Prostate gland (tissue), 2 donors: ENCODE results near the gene AKAP9. TPM values are rescaled to one million over a fixed set of nuclear protein-coding genes. Genes with fewer than 3 reads are reported as not detected.

Source experiments
- DNase-seq: peaks from one replicate; pipeline ENCODE4 v3.0.0-alpha.2; 2019; ENCODE audit warnings: low spot score
- H3K27ac ChIP-seq, 2 donors: fragments of 200-600 bp; sonication (generic); 2 replicates each; pipeline ENCODE4 v1.5.1; 2017 to 2019
- H3K27me3 ChIP-seq: fragments of 200-600 bp; sonication (generic); replicated peaks from 2 replicates; pipeline ENCODE4 v1.5.1; 2019; ENCODE audit not compliant: insufficient read depth
- H3K36me3 ChIP-seq, 2 donors: fragments of 200-600 bp; sonication (generic); 1 replicate in 1 of 2; 2 replicates in 1 of 2; pipeline versions ENCODE4 v1.5.1 to v1.8.1; 2017 to 2019
- H3K4me1 ChIP-seq: fragments of 200-600 bp; sonication (generic); replicated peaks from 2 replicates; pipeline ENCODE4 v1.5.1; 2019
- H3K4me3 ChIP-seq, 2 donors: fragments of 200-600 bp; sonication (generic); 2 replicates each; pipeline ENCODE4 v1.5.1; 2017 to 2019
- H3K9me3 ChIP-seq: fragments of 200-600 bp; sonication (generic); 2 replicates; pipeline ENCODE4 v1.5.1; 2017
- CTCF ChIP-seq, 4 experiments: fragments of 200-600 bp in 2 of 4; fragments of 450-650 bp in 2 of 4; sonication (generic) in 2 of 4; IDR thresholded peaks; 1 replicate in 3 of 4; 2 replicates in 1 of 4; pipeline ENCODE4 v1.5.1; 2016 to 2019; ENCODE audit warnings: antibody characterized with exemption in 4 of 4, mild to moderate bottlenecking in 2 of 4, moderate library complexity in 2 of 4
- POLR2A ChIP-seq: fragments of 450-650 bp; IDR thresholded peaks from one replicate; pipeline ENCODE4 v1.6.1; 2016; ENCODE audit warnings: antibody characterized with exemption, mild to moderate bottlenecking
- POLR2AphosphoS5 ChIP-seq: sonication (generic); formaldehyde crosslinking; IDR thresholded peaks from one replicate; pipeline ENCODE4 v1.6.1; 2017; ENCODE audit warnings: antibody characterized with exemption
- WGBS: methylation state at CpG from one replicate; pipeline ENCODE4 v1.1.5; 2018; 5-methylcytosine and 5-hydroxymethylcytosine counted together
- intact Hi-C: fragments of 100-400 bp; cut with DNase I; formaldehyde crosslinking; loops from one replicate; pipeline ENCODE4 v1.14.2; 2022
- total RNA-seq, 2 donors: library from RNA; depleted of rRNA; stranded (reverse); fragments of >200 nt; gene quantifications; one replicate each; pipeline ENCODE4 v1.1.0, GENCODE V29; 2016

The AKAP9 gene
- total RNA-seq, 2 donors from 2014 or later, result 61.8 to 80.1 TPM

GRCh38 chr7:92058040-92058439 lies 117.4 kb downstream of the AKAP9 start:
- TF ChIP-seq POLR2A (no peak), CTCF (IDR thresholded peaks at IDR 0.05) (no peak), POLR2AphosphoS5 (no peak)
- no peak for DNase-seq
- Histone ChIP-seq H3K36me3 (no peaks in the 10 kb centered on the region), H3K27me3 (no peaks in the 10 kb centered on the region), H3K9me3 (no peaks in the 10 kb centered on the region), H3K27ac (peak overlapping the region; percentile 22 to 42), H3K4me3 (no peak overlapping the region), H3K4me1 (no peaks in the 10 kb centered on the region)
- 41% methylated on average over 5 of the region's 5 CpGs for WGBS
- intact Hi-C loops, result no loop called here

- no peak for DNase-seq
- Histone ChIP-seq H3K27me3 (no peaks in the 10 kb centered on the region), H3K27ac (peak overlapping the region in 1 of 2 donors; percentile 22), H3K4me1 (no peaks in the 10 kb centered on the region), H3K36me3 (no peaks in the 10 kb centered on the region), H3K9me3 (no peaks in the 10 kb centered on the region), H3K4me3 (peak overlapping the region in 1 of 2 donors; percentile 4)
- WGBS, result 53% methylated on average over 2 of the region's 2 CpGs
- intact Hi-C loops, result no loop called here
- no peak for TF ChIP-seq POLR2A
- no peak for TF ChIP-seq POLR2AphosphoS5
- no peak for TF ChIP-seq CTCF (IDR thresholded peaks at IDR 0.05)
Observed at GRCh38 chr7:92058899-92059298, 118.2 kb downstream of the AKAP9 start.

- no peaks in the 10 kb centered on the region for H3K36me3 ChIP-seq
- no peaks in the 10 kb centered on the region for H3K4me1 ChIP-seq
- TF ChIP-seq POLR2AphosphoS5 (peak; percentile 6), CTCF (IDR thresholded peaks at IDR 0.05) (no peak), POLR2A (no peak)
- WGBS, result 68% methylated on average over 5 of the region's 5 CpGs
- intact Hi-C loops, result no loop called here
- no peaks in the 10 kb centered on the region for H3K27me3 ChIP-seq
- H3K9me3 ChIP-seq, result no peaks in the 10 kb centered on the region
- no peak overlapping the region for H3K27ac ChIP-seq
- H3K4me3 ChIP-seq, result no peak overlapping the region
- DNase-seq, result no peak
Observed at GRCh38 chr7:92061154-92061553, 120.5 kb downstream of the AKAP9 start.

GRCh38 chr7:92064438-92065029 lies 123.9 kb downstream of the AKAP9 start:
- no peak for TF ChIP-seq POLR2A
- TF ChIP-seq POLR2AphosphoS5, result peak; percentile 21
- TF ChIP-seq CTCF (IDR thresholded peaks at IDR 0.05), result no peak
- Histone ChIP-seq H3K27ac (no peak overlapping the region), H3K4me1 (no peaks in the 10 kb centered on the region), H3K36me3 (no peaks in the 10 kb centered on the region), H3K27me3 (no peaks in the 10 kb centered on the region), H3K9me3 (no peaks in the 10 kb centered on the region), H3K4me3 (no peak overlapping the region)
- DNase-seq, result no peak
- intact Hi-C loops, result no loop called here
- WGBS, result 43% methylated on average over 2 of the region's 2 CpGs

- DNase-seq, result no peak
- no peak overlapping the region for H3K4me3 ChIP-seq
- WGBS, result 77% methylated on average over 5 of the region's 5 CpGs
- H3K4me1 ChIP-seq, result no peaks in the 10 kb centered on the region
- H3K27ac ChIP-seq, result no peak overlapping the region
- no peaks in the 10 kb centered on the region for H3K36me3 ChIP-seq
- no peaks in the 10 kb centered on the region for H3K9me3 ChIP-seq
- H3K27me3 ChIP-seq, result no peaks in the 10 kb centered on the region
- TF ChIP-seq POLR2A, result no peak
- no peak for TF ChIP-seq CTCF (IDR thresholded peaks at IDR 0.05)
- no peak for TF ChIP-seq POLR2AphosphoS5
- intact Hi-C loops, result no loop called here
Observed at GRCh38 chr7:92071032-92071431, 130.4 kb downstream of the AKAP9 start.
